Measurements from ENCODE around the gene TGFBRAP1. TPM values are rescaled to one million over a fixed set of nuclear protein-coding genes. Genes with fewer than 3 reads are reported as not detected.

Gene TGFBRAP1
- total and polyA plus RNA-seq, 9 donors, result 7.2 to 19.1 (median 16.4) TPM

DNA sequence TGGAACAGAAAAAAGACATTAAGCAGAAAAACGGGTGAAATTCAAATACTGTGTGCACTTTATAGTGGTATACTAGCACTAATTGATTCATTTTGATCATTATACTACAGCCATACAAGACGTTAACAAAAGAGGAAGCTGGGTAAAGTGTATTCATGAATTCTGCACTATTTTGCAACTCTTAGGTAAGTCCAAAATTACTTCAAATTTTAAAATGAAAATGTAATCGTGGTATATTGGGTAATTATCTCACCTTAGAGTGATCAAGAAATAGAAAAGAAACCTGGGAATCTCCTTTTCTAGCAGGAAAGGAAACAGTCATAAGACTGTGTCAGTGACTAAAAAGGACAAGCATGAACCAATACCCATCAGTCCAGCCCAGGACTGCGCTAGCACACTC is 5.4 kb downstream of the TGFBRAP1 start:
- Histone ChIP-seq H3K9me3 (no peaks in the 10 kb centered on the region), H3K36me3 (no peaks in the 10 kb centered on the region), H3K4me1 (ENCODE audit: insufficient read depth) (peaks cover 4% of the 10 kb centered on the region), H3K27ac (no peak overlapping the region), H3K4me3 (no peak overlapping the region), H3K27me3 (no peaks in the 10 kb centered on the region)
- DNase-seq, result no peak
- 87 to 91% (median 90%) methylated on average over 4 of the region's 4 CpGs for WGBS, 3 donors
- intact Hi-C loops (cut with DNase I), result no loop called here
- TF ChIP-seq, protein P1, sequence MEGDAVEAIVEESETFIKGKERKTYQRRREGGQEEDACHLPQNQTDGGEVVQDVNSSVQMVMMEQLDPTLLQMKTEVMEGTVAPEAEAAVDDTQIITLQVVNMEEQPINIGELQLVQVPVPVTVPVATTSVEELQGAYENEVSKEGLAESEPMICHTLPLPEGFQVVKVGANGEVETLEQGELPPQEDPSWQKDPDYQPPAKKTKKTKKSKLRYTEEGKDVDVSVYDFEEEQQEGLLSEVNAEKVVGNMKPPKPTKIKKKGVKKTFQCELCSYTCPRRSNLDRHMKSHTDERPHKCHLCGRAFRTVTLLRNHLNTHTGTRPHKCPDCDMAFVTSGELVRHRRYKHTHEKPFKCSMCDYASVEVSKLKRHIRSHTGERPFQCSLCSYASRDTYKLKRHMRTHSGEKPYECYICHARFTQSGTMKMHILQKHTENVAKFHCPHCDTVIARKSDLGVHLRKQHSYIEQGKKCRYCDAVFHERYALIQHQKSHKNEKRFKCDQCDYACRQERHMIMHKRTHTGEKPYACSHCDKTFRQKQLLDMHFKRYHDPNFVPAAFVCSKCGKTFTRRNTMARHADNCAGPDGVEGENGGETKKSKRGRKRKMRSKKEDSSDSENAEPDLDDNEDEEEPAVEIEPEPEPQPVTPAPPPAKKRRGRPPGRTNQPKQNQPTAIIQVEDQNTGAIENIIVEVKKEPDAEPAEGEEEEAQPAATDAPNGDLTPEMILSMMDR (IDR thresholded peaks at IDR 0.05), result no peak
- TF ChIP-seq EP300 (IDR thresholded peaks at IDR 0.05) (no peak), POLR2A (IDR thresholded peaks at IDR 0.05) (no peak)

DNA sequence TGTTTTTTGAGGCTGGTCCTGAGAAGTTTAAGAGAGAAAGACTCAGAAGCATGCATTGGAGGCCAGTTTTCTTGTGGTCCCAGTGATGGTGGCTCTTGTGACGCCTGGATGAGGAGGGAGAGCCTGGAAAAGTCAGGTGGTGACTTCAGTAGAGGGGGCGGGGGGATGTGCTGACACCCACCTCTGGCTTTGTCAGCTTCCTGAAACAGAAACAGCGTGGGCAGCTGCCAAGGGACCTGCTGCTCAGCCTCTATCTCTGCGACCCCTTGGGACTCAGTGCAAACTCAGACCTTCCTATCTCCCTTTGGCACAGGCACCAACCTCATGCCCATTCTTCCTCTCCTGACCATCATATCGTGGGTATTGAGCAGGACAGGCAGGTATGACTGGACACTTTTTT is 6.4 kb downstream of the TGFBRAP1 start:
- 74 to 80% (median 80%) methylated on average over 5 of the region's 5 CpGs for whole genome bisulfite sequencing, 3 donors
- no peak overlapping the region for H3K4me3 ChIP-seq
- intact Hi-C loops (cut with DNase I), result no loop called here
- DNase-seq, result no peak
- peaks cover 3% of the 10 kb centered on the region for H3K4me1 ChIP-seq (ENCODE audit: insufficient read depth)
- no peak overlapping the region for H3K27ac ChIP-seq
- H3K36me3 ChIP-seq, result no peaks in the 10 kb centered on the region
- H3K9me3 ChIP-seq, result no peaks in the 10 kb centered on the region
- no peaks in the 10 kb centered on the region for H3K27me3 ChIP-seq
- TF ChIP-seq POLR2A (IDR thresholded peaks at IDR 0.05), result no peak
- TF ChIP-seq, protein P1 (IDR thresholded peaks at IDR 0.05), result no peak
- no peak for TF ChIP-seq EP300 (IDR thresholded peaks at IDR 0.05)

DNA sequence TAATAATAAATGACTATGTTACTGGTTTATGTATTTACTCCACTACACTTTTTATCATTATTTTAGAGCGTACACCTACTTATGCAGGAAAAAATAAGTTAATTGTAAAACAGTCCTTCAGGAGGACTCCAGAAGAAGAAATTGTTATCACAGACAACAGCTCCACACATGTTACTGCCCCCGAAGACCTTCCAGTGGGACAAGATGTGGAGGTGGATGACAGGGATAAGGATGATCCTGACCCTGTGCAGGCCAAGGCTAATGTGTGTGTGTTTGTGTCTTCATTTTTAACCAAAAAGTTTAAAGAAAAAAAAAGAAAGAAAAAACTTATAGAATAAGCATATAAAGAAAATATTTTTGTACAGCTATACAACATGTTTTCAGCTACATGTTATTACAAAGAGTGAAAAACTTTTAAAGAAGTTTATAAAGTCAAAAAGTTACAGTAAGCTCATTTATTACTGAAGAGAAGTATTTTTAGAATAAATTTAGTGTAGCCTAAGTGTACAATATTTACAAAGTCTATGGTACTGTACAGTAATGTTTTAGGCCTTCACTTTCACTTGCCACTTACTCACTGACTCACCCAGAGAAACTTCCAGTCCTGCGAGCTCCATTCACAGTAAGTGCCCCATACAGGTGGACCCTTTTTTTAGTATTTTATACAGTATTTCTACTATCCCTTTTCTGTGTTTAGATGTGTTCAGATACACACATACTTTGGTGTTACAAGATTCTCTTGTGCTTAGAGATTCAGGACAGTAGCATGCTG is 7.5 kb downstream of the TGFBRAP1 start:
- WGBS, 3 donors, result 71 to 82% (median 81%) methylated on average over 3 of the region's 3 CpGs
- Histone ChIP-seq H3K9me3 (no peaks in the 10 kb centered on the region), H3K27me3 (no peaks in the 10 kb centered on the region), H3K4me3 (no peak overlapping the region), H3K36me3 (no peaks in the 10 kb centered on the region), H3K4me1 (ENCODE audit: insufficient read depth) (peaks cover 3% of the 10 kb centered on the region), H3K27ac (no peak overlapping the region)
- intact Hi-C loops (cut with DNase I), result no loop called here
- TF ChIP-seq POLR2A (IDR thresholded peaks at IDR 0.05), result no peak
- TF ChIP-seq EP300 (IDR thresholded peaks at IDR 0.05), result no peak
- TF ChIP-seq, protein P1 (IDR thresholded peaks at IDR 0.05), result no peak
- DNase-seq, result no peak

DNA sequence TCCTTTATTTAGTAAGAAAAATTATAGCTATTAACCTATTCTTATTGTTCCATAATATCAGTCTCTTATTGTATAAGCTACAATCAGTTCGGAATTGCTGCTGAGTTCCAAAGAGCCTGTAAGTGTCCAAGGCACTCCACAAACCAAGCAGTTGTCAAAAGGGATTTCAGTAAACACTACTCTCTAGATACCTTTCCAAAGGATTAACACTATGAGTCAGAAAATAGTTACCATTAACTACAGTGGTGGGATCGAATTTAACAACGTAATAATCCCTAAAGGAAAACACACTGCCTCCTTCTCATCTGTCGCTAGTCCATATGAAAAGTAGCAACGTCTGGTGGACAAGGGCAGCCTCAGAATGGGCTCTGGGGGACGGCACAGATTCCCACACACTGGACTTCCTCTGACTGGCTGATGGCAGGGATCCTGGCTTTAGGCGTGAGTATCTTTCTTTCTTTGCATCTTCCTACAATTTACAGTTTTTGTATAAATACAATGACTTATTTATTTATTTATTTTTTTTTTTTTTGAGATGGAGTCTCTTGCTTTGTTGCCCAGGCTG is 8.8 kb downstream of the TGFBRAP1 start:
- Histone ChIP-seq H3K27me3 (no peaks in the 10 kb centered on the region), H3K27ac (no peak overlapping the region), H3K4me1 (ENCODE audit: insufficient read depth) (peaks cover 3% of the 10 kb centered on the region), H3K4me3 (no peak overlapping the region), H3K9me3 (no peaks in the 10 kb centered on the region), H3K36me3 (no peaks in the 10 kb centered on the region)
- WGBS, 3 donors, result 70 to 78% (median 71%) methylated on average over 7 of the region's 7 CpGs
- DNase-seq, result no peak
- intact Hi-C loops (cut with DNase I), result no loop called here
- no peak for TF ChIP-seq POLR2A (IDR thresholded peaks at IDR 0.05)
- TF ChIP-seq, protein P1 (IDR thresholded peaks at IDR 0.05), result no peak
- no peak for TF ChIP-seq EP300 (IDR thresholded peaks at IDR 0.05)
